ENCODE data around the gene SLC12A2. TPM values are rescaled to one million over a fixed set of nuclear protein-coding genes. Genes with fewer than 3 reads are reported as not detected.

SLC12A2 gene
- total RNA-seq, 1 experiment from 2014 or later, result 85.2 TPM

- Mint-ChIP-seq H3K36me3 (ENCODE audit: insufficient read depth, unreplicated experiment) (peaks cover 7% of the 10 kb centered on the region), H3K4me1 (ENCODE audit: low read depth, unreplicated experiment) (peaks cover 3% of the 10 kb centered on the region), H3K27me3 (ENCODE audit: insufficient read depth, unreplicated experiment) (no peaks in the 10 kb centered on the region), H3K27ac (ENCODE audit: unreplicated experiment) (no peak overlapping the region), H3K4me3 (ENCODE audit: unreplicated experiment) (no peak overlapping the region), H3K9me3 (ENCODE audit: unreplicated experiment) (no peaks in the 10 kb centered on the region)
- intact Hi-C loops (cut with micrococcal nuclease; ENCODE audit: unreplicated experiment), result no loop called here
- Histone ChIP-seq H3K4me3 (ENCODE audit: low read depth, low read length) (no peak overlapping the region), H3K9me3 (no peaks in the 10 kb centered on the region), H3K4me1 (no peaks in the 10 kb centered on the region), H3K36me3 (ENCODE audit: control insufficient read depth, insufficient read depth, low read length) (no peaks in the 10 kb centered on the region), H3K27me3 (replicated peaks; ENCODE audit: control insufficient read depth, insufficient read depth, low read length) (no peaks in the 10 kb centered on the region)
- POLR2A ChIA-PET, result no interaction called here
- no TSS peak for BruUV-seq (replicated peaks)
- TF ChIP-seq CTCF (IDR thresholded peaks at IDR 0.05; ENCODE audit: insufficient read depth in 1 of 2, low read depth in 1 of 2, low read length in 1 of 2, severe bottlenecking in 1 of 2, unreplicated experiment in 1 of 2), result no peak
- CTCF ChIA-PET, result no interaction called here
- no peak for DNase-seq
These were observed 9.4 kb upstream of the SLC12A2 start for GRCh38 chr5:128074171-128074570.

GRCh38 chr5:128074953-128075352 is 8.6 kb upstream of the SLC12A2 start:
- Histone ChIP-seq H3K4me1 (no peaks in the 10 kb centered on the region), H3K27me3 (replicated peaks; ENCODE audit: control insufficient read depth, insufficient read depth, low read length) (no peaks in the 10 kb centered on the region), H3K9me3 (no peaks in the 10 kb centered on the region), H3K4me3 (ENCODE audit: low read depth, low read length) (no peak overlapping the region), H3K36me3 (ENCODE audit: control insufficient read depth, insufficient read depth, low read length) (no peaks in the 10 kb centered on the region)
- POLR2A ChIA-PET, result no interaction called here
- Mint-ChIP-seq H3K27me3 (ENCODE audit: insufficient read depth, unreplicated experiment) (no peaks in the 10 kb centered on the region), H3K4me3 (ENCODE audit: unreplicated experiment) (no peak overlapping the region), H3K4me1 (ENCODE audit: low read depth, unreplicated experiment) (peaks cover 8% of the 10 kb centered on the region), H3K36me3 (ENCODE audit: insufficient read depth, unreplicated experiment) (peaks cover 7% of the 10 kb centered on the region), H3K9me3 (ENCODE audit: unreplicated experiment) (no peaks in the 10 kb centered on the region), H3K27ac (ENCODE audit: unreplicated experiment) (no peak overlapping the region)
- intact Hi-C loops (cut with micrococcal nuclease; ENCODE audit: unreplicated experiment), result no loop called here
- DNase-seq, result no peak
- BruUV-seq (replicated peaks), result no TSS peak
- TF ChIP-seq CTCF (IDR thresholded peaks at IDR 0.05; ENCODE audit: insufficient read depth in 1 of 2, low read depth in 1 of 2, low read length in 1 of 2, severe bottlenecking in 1 of 2, unreplicated experiment in 1 of 2), result no peak
- CTCF ChIA-PET, result no interaction called here

- CTCF ChIA-PET, result interaction anchor here (0.6 kb wide), 1 partner anchor 39 kb away, joined by 3 read pairs; no protein-coding TSS in a partner anchor
- Mint-ChIP-seq H3K36me3 (ENCODE audit: insufficient read depth, unreplicated experiment) (peaks cover 13% of the 10 kb centered on the region), H3K4me1 (ENCODE audit: low read depth, unreplicated experiment) (peaks cover 27% of the 10 kb centered on the region), H3K27ac (ENCODE audit: unreplicated experiment) (no peak overlapping the region), H3K9me3 (ENCODE audit: unreplicated experiment) (no peaks in the 10 kb centered on the region), H3K27me3 (ENCODE audit: insufficient read depth, unreplicated experiment) (no peaks in the 10 kb centered on the region), H3K4me3 (ENCODE audit: unreplicated experiment) (no peak overlapping the region)
- H3K4me1 ChIP-seq, result peaks cover 3% of the 10 kb centered on the region; the same call in 1 of the 2 replicates
- no peak for TF ChIP-seq CTCF (IDR thresholded peaks at IDR 0.05; ENCODE audit: insufficient read depth in 1 of 2, low read depth in 1 of 2, low read length in 1 of 2, severe bottlenecking in 1 of 2, unreplicated experiment in 1 of 2)
- no peaks in the 10 kb centered on the region for H3K27me3 ChIP-seq (replicated peaks; ENCODE audit: control insufficient read depth, insufficient read depth, low read length)
- BruUV-seq (replicated peaks), result no TSS peak
- H3K36me3 ChIP-seq (ENCODE audit: control insufficient read depth, insufficient read depth, low read length), result no peaks in the 10 kb centered on the region
- H3K4me3 ChIP-seq (ENCODE audit: low read depth, low read length), result no peak overlapping the region
- intact Hi-C loops (cut with micrococcal nuclease; ENCODE audit: unreplicated experiment), result no loop called here
- no peaks in the 10 kb centered on the region for H3K9me3 ChIP-seq
- POLR2A ChIA-PET, result no interaction called here
- no peak for DNase-seq
These were observed 6.0 kb upstream of the SLC12A2 start for GRCh38 chr5:128077526-128077925.

All from Caco-2 (cell line).